GM19238 (cell line): ENCODE measurements around the gene CCM2.

Experiments
- DNase-seq: peaks from one replicate; pipeline ENCODE4 v3.0.0; 2011; ENCODE audit warnings: low spot score; ENCODE audit not compliant: insufficient read length

CCM2 gene

DNA sequence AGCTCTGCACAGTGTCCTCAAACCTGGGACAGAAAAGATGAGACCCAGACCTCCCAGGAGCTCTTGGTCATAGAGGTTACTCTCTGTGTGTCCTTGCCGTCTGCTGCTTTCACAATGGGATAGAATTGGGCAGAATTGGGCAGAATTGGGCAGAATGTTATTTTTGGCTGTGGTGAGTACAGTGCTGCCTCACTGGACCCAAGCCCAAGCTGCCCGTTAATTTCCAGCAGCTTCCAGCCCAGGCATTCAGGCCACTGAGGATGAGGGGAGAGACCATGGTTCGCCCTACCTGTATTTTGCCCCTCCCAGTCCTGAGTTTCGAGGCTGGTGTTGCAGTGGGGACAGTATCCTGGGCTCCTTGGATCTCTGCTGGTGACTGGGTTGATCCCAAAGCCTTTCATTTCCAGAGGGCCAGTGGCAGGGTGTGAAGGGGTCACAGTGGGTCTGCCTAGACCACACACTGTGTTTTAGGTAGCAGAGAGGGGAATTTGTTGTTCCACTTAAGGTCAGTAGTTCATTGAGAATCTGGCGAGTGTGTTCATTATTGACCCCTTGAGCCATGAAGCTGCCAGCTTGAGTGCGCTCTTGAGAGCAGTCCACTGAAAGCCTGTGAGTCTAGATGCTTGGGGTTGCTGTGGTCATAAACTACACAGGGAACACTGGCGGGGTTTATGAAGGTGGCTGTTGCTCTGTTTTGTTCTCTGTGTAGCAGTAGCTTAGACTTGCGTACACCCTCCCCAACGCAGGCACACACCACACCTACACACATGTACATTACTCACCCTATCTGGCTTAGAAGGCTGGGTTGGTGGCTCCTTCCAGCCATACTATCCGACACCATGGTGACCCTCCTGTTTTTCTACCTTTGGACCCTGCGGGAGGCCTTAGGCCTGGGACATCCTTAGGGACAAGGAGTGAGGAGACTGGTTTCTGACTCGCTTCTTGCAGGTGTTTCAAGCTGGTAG, 65.3 kb downstream of the CCM2 start:
- DNase-seq, result no peak

DNA sequence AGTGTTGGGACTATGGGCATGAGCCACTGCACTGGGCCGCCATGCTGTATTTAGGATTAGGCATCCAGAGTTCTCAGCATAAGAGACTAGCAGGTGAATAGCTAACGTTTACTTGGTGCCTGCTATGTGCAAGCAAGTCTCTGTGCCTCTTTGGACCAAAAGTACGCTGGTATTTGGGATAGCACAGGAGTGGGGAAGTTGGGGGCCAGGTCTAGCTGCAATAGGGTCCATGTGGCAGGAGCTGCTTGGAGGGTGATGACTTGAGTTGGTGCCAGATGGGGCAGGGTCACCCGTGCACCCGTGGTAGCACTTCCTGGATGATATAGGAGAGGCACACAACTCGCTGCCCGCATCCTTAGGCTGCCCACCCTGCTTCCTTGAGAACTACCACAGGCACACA, 66.4 kb downstream of the CCM2 start:
- no peak for DNase-seq

DNA sequence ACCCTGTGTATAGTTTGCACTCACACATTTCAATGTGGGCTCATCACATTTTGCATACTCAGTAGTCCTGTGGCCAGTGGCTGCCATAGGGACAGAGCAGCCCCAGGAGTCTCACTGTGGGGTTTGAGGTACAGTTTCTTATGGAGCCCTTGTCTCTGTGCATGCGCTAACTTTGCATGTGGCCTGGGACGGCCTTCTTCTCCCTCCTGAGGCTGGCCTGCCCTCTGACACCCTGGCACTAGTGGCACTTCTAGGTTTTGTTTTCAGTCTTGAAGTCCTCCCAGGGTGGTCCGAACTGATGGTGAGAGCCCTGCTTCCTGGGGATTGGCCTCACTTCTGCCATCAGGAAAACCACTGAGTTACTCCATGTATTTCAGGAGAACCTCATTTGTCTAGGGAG, 67.6 kb downstream of the CCM2 start:
- no peak for DNase-seq

DNA sequence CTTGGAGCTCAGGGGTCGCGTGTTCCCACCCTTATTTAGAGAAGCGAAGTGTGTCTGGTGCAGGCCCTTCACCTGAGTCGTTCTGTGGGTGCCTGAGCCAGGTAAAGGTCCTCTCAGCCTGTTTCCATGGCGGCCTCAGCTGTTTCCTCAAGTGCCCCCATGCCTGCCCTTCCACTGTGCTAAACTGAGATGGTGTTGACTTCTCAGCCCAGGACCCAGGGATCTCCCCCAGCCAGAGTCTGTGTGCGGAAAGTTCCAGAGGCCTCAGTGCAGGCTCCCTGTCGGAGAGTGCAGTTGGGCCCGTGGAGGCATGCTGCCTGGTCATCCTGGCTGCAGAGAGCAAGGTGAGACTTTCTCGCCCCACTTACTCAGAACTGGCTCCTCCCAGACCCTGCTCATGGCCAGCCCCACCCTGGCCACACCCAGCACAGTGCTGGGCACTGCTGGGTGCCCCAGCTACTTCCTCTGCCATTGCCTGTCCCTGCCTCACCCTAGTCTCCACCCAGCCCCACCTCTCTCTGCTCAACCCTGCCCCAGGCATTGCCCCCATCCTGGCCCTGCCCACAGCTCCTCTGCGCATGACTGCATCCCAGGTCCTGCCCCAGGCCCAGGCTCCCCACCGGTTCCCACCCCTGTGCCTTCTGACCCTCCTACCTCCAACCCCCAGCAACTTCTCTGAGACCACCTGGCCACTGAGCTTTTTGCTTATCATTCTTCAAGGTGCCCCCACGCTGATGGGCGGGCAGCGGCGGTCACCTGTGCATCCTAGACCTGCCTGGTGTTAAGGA, 68.4 kb downstream of the CCM2 start:
- DNase-seq, result no peak

DNA sequence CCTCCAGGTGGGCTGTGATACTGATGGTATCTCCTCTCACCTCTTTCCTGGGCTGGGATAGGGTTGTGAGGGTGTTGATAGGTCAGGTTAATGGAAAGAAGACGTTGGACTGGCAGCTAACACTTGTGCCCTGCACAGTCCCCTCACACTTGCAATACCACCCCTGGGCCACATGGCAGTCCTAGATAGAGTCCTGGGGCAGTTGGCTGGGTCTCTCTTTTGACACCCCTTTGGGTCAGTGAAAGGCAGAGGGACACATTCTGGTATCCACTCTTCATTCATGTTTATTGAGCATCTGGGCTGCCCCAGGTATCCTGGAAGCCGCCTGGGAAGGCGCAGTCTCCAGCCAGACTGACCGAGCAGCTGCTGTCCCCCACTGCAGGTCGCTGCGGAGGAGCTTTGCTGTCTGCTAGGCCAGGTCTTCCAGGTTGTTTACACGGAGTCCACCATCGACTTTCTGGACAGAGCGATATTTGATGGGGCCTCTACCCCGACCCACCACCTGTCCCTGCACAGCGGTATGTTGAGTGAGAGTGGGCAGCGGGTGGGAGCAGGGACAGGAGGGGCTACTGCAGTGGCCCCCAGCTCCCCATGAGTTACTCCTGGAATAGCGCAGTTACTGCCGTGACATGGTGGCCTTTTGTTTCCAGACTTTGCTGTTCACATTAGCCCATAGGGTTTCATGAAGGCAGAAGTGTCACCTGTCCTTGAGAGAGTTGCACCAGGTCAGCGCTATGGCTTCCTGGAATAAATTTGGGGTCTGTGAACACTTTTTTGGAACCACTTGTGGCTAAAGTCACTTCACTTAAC, 69.6 kb downstream of the CCM2 start:
- DNase-seq, result no peak

DNA sequence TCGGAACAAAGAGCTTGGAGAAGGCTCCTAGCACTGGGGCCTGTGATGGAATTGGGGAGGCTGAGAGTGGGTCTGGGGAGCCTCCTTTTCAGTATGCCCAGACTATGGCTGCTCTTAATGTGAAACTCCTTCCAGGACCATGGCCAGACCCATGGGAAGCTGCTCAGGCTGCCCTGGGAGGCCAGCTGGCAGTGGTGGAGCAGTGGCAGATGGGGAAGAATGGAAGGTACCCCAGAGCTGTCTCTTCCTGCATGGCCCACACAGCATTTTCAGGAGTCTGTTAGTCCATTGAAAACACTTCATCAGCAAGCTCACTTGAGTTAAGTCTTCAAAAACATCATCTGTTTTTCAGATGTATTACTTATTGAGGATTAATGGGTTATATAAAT, 70.2 kb downstream of the CCM2 start:
- DNase-seq, result no peak

DNA sequence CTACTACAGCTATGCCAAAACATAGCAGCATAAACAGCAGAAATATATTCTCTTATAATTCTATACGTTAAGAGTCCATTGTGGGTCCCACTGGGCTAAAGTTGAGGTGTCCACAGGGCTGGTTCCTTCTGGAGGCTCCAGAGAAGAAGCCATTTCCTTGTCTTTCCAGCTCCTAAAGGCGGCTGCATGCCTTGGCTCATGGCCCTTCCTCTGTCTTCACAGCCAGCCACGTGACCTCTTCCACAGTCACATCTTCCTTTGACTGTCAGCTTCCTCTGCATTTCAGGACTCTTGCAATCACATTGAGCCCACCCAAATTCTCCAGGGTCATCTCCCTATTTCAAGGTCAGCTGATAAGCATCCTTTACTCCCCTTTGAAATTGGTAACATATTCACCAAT, 71.5 kb downstream of the CCM2 start:
- DNase-seq, result no peak

DNA sequence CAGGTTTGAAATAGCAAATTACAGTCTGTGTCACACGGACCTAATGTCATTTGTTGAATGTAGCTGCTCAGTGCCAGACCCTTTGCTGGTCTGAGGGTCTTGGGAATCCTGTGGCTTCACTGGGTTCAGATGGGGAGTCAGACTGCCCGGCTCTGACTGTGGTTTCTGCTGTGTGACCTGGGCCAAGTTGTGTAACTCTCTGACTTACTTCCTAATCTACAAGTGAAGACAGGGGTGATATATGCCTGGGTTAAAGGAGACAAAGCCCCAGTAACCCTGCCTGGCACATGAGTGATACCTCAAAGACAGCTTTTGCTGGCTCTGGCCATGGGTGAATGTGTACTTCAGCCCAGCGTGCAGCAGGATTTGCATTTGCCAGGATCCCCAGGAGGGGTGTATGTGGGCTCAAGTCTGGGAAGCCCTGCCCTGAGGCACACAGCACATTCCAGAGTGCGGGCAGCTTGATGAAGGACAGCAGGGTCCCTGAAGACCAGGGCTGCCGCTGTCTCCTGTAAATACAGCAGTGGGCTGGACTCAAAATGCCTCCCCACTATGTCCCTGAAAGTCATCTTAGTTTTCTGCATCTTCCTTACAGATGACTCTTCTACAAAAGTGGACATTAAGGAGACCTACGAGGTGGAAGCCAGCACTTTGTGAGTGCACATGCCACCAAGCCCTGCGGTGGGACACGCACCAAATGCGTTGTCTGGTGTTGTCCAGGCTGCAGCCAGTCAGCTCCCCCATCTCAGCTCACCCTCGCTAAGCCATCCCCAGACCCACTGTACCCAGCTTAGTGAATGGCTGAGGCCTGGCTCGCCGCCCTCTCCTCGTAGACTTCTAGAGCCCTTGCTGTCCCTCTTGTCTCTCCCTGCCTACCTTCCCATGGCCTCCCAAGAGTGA, 72.4 kb downstream of the CCM2 start:
- no peak for DNase-seq

DNA sequence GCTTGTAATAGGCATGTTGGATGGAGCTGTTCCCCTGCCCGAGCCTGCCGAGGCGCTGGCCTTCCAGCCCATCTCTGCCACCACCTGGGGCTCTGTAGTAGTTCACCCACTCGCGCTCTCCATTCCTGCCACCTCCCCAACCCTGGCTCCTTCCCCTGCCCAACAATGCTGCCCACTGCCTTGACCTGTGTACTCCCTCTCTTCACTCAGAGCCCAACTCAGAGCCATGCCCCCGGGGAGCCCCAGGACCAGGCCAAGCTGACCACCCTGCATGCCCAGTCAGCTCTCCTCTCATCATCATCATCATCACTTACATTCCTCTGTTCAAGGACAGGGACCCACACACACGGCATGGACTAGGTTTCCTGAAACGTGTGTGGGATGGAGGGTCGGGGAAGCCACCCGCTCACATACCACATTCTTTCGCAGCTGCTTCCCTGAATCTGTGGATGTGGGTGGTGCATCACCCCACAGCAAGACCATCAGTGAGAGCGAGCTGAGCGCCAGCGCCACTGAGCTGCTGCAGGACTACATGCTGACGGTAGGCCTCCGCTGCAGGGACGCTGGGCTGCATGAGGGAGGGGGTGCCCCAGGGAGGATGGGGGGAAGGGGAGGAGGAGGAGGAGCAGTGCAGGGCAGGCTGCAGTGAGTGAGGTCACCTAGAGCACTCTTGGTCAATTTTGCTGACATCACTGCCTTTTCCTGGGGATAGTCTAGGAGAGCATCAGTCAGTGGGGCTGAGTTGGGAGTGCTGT, 73.2 kb downstream of the CCM2 start:
- no peak for DNase-seq

DNA sequence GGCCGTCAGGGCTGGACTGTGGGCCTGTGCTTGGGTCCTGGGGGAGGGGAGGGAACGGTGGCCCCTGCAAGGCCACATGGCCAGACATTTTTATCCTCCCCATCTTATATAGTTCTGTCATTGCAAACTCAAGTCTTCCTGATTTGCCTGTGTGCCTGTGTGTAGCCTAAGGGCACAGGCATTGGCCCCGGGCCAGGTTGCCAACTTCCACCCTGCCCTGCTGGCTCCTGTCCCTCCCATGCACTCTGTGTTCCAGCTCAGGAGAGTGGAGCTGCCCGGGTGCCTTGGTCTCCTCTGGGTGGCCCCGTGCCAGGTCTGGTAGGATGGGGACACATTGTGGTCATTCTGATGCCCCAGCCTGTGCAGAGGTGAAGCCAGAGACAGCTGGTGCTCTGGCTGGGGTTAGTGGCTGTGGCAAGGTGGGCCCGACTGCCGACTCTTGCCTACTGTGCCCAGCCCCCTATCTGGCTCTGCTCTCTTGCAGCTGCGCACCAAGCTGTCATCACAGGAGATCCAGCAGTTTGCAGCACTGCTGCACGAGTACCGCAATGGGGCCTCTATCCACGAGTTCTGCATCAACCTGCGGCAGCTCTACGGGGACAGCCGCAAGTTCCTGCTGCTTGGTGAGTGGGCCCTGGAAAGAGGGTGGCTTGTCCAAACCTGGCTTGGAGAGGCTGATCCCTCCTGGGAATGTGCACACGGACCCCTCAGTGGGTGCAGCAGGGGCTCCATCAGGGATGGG, 74.0 kb downstream of the CCM2 start:
- DNase-seq, result no peak

DNA sequence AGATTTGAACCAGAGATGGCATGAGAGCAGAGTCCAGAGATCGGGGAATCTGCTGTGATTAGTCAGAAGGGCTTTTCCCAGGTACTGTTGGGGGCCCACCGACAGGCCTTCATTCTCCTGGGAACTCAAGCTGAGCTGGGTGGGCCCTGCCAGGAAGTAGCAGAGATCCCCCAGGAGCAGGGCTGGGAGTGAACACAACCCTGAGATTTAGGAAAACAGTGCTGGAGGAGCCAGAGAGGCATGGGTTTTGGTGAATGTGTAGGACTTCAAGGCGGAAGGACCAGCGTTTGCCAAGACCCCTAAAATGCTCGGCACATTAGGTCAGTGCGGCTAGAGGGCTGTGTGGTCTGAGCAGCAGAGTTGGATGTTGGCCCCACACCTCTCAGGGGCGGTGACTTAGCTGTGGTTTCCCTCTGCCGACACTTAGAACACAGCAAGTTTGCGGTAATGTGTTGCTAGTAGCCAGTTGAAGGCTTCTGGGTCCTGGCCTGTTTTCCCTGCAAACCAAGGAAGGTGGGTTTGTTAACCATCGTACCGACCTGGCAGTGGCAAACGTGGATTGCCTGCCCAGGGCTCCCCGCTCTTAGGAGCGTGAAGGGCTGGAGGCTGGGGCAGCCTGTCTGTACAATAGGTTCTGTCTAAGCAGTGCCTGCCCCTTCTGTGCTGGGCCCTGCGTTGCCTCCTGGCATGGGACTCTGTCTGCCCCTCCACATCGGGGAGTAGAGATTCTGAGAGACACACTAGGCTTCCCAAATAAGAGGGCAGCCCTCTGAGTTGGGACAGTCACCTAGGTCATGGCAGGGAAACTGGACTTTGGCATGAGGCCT, 74.7 kb downstream of the CCM2 start:
- no peak for DNase-seq

DNA sequence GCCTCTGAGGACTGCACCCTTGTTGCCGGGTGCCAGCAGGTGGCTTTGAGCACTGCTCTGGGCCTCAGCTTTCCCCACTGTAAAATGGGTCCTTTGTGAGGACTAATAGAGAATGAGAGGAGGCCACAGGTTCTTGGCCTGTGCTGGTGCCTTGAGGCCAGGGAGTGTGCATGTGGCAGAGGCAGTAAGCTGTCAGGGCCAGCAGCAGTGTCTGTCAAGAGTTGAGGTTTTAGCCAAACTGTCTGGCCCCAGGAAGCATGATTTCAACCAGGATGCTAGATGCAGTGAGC, 75.3 kb downstream of the CCM2 start:
- DNase-seq, result no peak

DNA sequence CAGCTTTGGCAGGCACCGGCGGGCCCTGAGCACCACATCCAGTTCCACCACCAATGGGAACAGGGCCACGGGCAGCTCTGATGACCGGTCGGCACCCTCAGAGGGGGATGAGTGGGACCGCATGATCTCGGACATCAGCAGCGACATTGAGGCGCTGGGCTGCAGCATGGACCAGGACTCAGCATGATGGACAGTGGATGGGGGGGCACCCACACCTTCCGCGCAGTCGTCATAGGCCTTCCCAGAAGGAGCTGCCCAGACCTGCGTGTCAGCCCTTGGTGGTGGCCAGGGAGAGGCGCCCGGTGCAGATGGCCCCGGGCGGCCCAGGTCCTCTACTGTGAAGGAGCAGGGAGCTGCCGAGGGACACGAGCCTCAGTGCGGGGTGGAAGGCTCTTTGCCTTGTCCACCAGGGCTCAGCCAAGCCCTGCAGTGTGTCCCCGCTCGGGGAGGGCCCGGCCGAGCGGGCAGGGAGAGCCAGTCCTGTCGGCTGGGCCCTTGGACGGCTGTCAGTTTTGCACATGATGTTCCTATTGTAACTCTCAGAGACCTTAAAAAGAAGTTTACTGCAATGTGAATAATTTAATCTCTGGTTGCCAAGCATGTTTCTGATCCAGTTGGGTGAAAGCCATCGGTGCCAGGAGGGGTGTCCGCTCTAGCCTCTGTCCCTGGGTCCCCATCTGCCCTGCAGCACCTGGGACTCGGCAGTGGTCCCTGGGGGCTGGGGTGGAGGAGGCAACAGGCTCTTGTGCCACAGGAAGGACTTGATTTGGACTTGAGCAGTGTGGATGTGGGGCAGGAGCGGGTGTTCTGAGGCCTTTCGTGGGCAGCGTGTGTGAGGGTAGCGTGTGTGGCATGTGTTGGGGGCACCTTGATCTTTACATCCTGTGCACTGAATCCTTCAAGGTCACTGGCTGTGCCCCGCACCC, 76.1 kb downstream of the CCM2 start:
- DNase-seq, result no peak

DNA sequence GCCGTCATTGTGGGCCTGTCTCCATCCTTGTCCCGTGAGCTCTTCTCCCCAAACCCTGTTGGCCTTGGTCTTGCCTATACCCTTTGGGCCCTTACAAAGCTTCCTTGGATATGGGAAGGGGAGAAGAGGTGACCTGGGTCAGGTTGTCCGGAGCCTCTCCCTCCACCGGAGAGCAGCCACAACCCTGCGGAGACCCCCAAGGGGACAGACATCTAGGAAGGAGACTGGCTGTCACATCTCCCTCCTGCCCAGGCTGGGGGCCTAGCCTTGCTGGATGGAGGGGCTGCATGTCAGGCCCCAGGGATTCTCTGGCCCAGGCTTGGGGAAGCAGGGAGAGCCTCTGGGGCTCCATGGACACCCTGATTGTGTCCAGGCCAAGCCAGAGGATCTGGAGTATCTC, 76.9 kb downstream of the CCM2 start:
- no peak for DNase-seq

DNA sequence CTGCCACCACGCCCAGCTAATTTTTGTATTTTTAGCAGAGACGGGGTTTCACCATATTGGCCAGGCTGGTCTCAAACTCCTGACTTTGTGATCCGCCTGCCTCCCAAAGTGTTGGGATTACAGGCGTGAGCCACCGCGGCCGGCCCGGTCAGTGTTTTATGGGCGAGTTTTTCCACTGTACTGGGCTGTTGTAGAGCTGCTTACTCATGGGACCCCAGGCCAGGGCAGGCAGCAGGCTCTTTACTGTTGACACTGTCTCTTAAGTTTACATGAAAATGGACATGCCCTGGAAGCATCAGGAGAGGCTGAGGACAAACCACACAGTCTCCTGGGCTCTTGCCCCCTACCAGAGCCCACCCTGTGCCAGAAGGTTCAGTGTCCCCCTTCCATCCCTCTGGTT, 77.6 kb downstream of the CCM2 start:
- DNase-seq, result no peak

DNA sequence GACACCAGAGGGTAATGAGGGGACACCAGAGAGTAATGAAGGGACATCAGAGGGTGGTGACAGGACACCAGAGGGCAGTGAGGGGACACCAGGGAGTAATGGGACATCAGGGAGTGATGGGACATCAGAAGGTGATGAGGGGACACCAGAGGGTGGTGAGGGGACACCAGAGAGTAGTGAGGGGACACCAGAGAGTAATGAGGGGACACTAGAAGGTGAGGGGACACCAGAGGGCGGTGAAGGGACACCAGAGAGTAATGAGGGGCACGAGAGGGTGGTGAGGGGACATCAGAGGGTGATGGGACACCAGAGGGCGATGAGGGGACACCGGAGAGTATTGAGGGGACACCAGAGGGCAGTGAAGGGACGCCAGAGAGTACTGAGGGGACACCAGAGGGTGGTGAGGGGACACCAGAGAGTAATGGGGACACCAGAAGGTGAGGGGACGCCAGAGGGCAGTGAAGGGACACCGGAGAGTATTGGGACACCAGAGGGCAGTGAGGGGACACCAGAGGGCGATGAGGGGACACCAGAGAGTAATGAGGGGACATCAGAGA, 78.2 kb downstream of the CCM2 start:
- no peak for DNase-seq

DNA sequence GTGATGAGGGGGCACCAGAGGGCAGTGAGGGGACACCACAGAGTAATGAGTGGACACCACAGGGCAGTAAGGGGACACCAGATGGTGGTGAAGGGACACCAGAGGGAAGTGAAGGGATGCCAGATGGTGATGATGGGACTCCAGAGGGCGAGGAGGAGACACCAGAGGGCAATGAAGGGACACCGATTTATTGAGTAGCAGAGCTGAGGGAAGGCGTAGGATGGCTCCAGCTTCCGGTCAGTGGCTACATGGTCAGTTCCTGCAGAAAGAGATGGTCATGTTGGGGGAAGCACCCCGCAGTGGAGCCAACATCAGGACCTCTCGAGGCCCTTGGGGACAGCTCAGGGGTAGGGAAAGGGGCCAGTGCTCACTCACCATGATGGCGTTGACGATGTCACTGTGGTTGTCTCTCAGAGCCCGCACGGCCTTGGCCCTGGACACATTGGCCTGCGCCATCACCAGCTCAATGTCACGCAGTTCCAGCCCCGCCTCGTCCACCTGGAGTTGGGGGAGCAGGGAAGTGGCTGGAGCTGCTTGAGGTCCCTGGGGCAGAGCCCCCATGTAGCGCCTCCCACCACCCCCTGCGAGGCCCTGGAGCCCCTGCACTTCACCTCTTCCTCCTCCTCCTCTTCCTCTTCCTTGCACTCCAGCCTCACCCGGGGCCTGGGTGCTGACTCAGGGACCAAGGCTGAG, 80.4 kb downstream of the CCM2 start:
- DNase-seq, result no peak
